ENCODE results near the gene SMIM9.

The SMIM9 gene

GRCh38 chrX:154776753-154777152 is 57.7 kb downstream of the SMIM9 start:
- DNase-seq = no peak

DNA sequence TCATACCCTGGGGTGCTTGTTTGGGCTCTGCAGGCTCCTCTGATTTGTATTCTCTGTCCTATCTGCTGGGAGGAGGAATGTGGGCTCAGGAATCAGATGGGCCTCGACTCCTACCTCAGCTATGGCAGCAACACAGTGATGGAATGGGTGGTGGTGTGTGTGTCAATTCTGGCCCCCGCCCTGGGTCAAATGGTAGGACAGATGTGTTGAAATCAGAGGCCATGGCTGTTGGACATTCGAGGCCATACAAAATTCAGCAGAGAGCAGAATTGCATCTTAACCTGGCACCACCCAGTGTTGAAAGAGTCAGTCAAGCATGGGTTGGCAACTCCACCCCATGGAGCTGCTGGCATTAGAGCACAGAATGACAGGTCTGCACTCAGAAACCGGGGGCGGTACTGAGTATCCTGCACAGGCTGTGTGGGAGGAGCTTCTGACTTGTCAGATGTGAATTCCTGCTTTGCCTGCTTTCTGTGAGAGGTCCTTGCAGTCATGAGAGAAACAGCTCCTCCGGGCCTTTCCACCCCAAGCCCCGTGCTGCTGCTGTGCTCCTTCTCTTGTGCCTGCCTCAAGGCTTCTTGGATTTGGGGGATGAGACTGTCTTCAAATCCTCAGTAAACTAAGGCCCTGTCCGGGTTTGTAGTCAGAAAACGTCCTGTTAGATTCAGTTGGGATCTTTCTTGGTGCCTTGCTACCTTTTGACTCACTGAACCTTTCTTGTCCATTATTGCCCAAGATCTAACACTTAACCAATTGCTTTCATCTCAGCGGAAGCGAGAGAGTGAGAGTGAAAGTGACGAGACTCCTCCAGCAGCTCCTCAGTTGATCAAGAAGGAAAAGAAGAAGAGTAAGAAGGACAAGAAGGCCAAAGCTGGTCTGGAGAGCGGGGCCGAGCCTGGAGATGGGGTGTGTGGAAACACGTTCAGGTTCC is 58.8 kb downstream of the SMIM9 start:
- DNase-seq = no peak

DNA sequence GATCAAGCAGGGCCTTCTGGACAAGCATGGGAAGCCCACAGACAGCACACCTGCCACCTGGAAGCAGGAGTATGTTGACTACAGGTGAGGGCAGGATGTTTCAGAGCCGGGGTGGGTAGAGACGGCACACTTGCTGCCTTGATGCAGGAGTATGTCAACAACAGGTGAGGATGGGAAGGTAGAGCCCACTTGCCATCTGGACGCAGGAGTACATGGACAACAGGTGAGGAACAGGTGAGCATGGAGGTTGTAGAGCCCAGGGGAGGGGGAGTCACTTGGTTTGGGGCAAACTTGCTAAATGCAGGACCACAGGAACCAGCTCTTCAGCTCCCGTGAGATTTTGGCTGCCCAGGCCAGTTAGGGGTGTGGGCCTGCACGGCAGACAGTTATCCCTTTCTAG is 59.8 kb downstream of the SMIM9 start:
- no peak for DNase-seq
